COLO829 (cell line): ENCODE results near the gene VSTM4.

Experiments used
- DNase-seq: peaks from one replicate; pipeline ENCODE4 v3.0.0; 2012; ENCODE audit warnings: low spot score

The VSTM4 gene

GRCh38 chr10:49091450-49092210 is 23.7 kb downstream of the VSTM4 start:
- DNase-seq: no peak

- DNase-seq: no peak
These were observed 24.5 kb downstream of the VSTM4 start for GRCh38 chr10:49090696-49091380.

DNA sequence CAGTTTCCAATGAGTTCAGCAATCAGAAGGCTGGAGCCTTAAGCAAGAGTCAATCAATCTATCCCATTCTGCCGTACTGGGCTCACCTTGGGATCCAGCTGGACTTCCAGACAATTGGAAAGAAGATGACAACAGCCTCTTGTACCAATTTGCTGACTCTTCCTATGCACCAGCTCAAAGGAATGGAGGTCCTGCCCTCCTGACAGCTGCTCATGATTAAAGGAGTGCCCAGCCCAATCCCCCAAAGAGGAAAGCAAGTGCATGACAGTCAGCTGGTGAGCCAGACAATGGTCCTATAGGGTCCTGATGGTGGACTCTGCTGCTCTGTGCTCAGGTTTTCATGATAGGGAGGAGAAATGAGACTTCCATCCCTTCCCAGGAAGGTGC is 25.1 kb downstream of the VSTM4 start:
- DNase-seq: no peak

GRCh38 chr10:49089557-49090188 is 25.6 kb downstream of the VSTM4 start:
- no peak for DNase-seq

GRCh38 chr10:49089152-49089551 is 26.2 kb downstream of the VSTM4 start:
- DNase-seq: peak; percentile 9

- DNase-seq: no peak
These were observed 28.4 kb downstream of the VSTM4 start for GRCh38 chr10:49086889-49087288.

- no peak for DNase-seq
These were observed 32.1 kb downstream of the VSTM4 start for GRCh38 chr10:49083261-49083660.

GRCh38 chr10:49082766-49083165 is 32.6 kb downstream of the VSTM4 start:
- no peak for DNase-seq

DNA sequence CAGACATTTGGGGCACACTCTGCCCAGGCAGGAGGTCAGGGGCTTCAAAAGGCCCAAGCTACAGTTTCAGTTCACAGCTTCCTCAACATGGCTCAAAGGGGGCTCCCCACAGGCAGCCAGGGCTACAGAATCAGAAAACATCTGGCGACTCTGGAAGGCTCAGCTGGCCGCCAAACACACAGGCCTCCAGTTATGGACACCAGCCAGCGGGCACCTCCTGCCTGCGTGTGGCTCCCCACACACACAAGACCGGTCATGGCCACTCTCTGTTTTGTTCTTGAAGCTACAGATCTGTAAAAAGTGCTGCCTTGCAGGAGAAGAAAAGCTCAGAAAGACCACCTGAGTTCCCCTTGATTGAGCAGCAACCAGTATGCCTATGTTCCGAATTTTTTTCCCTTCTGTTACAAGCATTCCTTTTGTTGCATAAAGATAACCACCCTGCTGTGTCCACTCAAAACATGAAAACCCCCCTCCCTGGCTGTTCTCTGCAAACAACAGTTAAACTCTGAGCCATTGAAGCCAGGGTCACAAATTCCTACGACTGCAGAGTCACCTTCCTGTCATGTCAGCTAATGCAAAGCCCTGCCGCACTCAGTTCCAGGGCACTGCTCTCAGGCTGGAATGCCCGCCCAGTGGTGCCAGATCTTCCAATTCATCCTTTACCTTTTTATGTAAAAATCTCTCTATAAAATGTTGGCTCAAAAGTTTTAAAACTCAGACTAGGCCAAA is 33.6 kb downstream of the VSTM4 start:
- no peak for DNase-seq

DNA sequence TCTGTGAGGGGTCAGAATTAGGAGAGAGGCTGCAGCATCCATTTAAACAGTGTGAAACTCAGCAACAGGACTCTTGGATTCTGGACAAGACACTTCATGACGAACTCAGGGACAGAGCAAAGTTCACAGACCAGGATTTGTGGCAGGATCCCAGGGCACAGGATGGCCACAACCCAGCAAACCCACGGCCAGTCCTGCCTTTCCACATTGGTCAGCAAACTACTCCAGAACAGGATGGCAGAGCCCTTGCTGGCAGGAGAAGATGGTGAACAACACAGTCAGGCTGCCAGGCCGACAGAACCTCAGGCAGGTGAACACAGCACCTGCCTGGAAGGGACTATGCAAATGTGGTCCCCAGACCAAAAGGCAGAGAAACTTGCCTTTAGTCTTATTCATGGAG is 34.4 kb downstream of the VSTM4 start:
- no peak for DNase-seq

GRCh38 chr10:49080071-49080470 is 35.3 kb downstream of the VSTM4 start:
- no peak for DNase-seq

GRCh38 chr10:49079499-49079898 is 35.8 kb downstream of the VSTM4 start:
- DNase-seq: no peak

GRCh38 chr10:49079072-49079471 is 36.2 kb downstream of the VSTM4 start:
- DNase-seq: no peak

- no peak for DNase-seq
These were observed 36.9 kb downstream of the VSTM4 start for GRCh38 chr10:49078433-49078832.

- DNase-seq: peak; percentile 6
These were observed 38.4 kb downstream of the VSTM4 start for GRCh38 chr10:49076741-49077521.

- DNase-seq: no peak
These were observed 39.0 kb downstream of the VSTM4 start for GRCh38 chr10:49076319-49076718.

DNA sequence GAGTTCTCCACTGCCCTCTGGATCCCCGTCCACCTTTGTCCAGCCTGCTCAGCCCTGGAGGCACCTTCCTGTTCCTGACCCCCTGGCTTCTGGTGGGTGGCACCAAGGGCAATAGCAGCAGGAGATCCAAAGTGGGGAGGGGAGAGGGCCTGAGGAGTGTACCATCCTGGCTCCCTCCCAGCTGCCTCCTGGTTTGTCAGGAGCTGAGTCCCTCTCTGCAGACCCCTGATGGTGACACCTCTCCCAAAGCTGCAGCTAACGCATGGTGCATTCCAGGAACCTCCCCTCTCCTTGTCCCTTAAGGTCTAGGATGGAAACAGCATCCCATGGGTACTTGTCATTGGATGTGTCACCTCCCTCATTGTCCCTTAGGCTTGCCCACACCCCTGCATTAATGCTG is 39.6 kb downstream of the VSTM4 start:
- DNase-seq: no peak

GRCh38 chr10:49074836-49075682 is 40.3 kb downstream of the VSTM4 start:
- DNase-seq: no peak

GRCh38 chr10:49072166-49072885 is 43.0 kb downstream of the VSTM4 start:
- no peak for DNase-seq

GRCh38 chr10:49071160-49071761 is 44.1 kb downstream of the VSTM4 start:
- no peak for DNase-seq
